Neural progenitor cell (in vitro differentiated cells): ENCODE measurements around the gene MBIP.

Experiments
- EZH2 ChIP-seq: fragments of 200-600 bp; sonication (generic); IDR thresholded peaks from 2 replicates; pipeline ENCODE4 v1.6.1; 2017; ENCODE audit warnings: antibody characterized with exemption, mild to moderate bottlenecking, moderate library complexity
- EZH2phosphoT487 ChIP-seq: fragments of 200-600 bp; sonication (generic); IDR thresholded peaks from 2 replicates; pipeline ENCODE4 v1.6.1; 2017; ENCODE audit warnings: antibody characterized with exemption
- TF ChIP-seq, protein P1 (sequence below): fragments of 200-600 bp; sonication (generic); IDR thresholded peaks from 2 replicates; pipeline ENCODE4 v1.5.1; 2017; ENCODE audit warnings: antibody characterized with exemption, mild to moderate bottlenecking

- TF ChIP-seq, protein P1, sequence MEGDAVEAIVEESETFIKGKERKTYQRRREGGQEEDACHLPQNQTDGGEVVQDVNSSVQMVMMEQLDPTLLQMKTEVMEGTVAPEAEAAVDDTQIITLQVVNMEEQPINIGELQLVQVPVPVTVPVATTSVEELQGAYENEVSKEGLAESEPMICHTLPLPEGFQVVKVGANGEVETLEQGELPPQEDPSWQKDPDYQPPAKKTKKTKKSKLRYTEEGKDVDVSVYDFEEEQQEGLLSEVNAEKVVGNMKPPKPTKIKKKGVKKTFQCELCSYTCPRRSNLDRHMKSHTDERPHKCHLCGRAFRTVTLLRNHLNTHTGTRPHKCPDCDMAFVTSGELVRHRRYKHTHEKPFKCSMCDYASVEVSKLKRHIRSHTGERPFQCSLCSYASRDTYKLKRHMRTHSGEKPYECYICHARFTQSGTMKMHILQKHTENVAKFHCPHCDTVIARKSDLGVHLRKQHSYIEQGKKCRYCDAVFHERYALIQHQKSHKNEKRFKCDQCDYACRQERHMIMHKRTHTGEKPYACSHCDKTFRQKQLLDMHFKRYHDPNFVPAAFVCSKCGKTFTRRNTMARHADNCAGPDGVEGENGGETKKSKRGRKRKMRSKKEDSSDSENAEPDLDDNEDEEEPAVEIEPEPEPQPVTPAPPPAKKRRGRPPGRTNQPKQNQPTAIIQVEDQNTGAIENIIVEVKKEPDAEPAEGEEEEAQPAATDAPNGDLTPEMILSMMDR, result no peak
- TF ChIP-seq EZH2phosphoT487, result no peak
- no peak for TF ChIP-seq EZH2
Observed at GRCh38 chr14:36316131-36316530, 4.3 kb downstream of the MBIP start.
